ENCODE measurements around the gene PRR20C. TPM values are rescaled to one million over a fixed set of nuclear protein-coding genes. Genes with fewer than 3 reads are reported as not detected.
"Not testable (repeated sequence)": the region's sequence is repeated elsewhere in the genome, so short reads cannot be mapped to it uniquely, and the experiment has no call there.

PRR20C gene
- not detected for total RNA-seq

DNA sequence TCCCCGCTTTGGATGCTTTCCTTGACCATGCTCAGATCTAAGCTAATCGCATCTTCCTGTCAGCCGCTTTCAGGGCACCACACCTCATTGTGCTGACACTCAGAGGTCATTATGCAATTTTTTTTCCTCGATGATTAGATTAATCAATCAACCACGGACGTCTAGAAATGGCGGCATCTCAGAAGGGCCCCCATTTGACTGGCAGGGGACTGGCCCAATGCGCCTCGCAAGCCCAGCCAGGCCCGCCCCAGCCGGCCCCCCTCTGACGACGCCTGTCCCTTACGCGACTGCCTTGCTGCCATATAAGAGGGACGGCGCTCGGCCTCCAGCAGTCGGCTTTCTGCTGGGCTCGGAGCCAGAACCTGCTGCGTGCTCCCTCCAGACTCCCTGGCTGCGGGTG is at the start of gene PRR20C:
Gene PRR20C, plus strand, starts transcription at position 301 of the 400 bp plus-strand sequence. CDS start 387 bp downstream, outside the sequence.
- DNase-seq (ENCODE audit: low spot score in 2 of 2); H3K36me3 Mint-ChIP-seq; H3K27ac Mint-ChIP-seq; ATAC-seq; H3K9me3 Mint-ChIP-seq: not testable (repeated sequence)

DNA sequence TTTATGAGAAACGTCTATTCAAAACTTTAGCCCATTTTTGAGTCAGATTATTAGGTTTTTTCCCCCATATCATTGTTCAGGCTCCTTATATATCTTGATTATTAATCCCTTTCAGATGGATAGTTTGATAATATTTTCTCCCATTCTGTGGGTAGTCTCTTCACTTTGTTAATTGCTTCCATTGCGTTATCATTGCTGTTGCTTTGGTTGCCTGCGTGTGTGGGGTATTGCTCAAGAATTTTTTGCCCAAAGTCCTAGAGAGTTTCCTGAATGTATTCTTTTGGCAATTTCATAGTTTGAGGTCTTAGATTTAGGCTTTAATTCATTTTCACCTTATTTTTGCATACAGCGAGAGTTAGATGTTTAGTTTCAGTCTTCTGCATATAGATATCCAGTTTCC is 38.9 kb upstream of the PRR20C start:
- Mint-ChIP-seq H3K9me3 (peaks cover 28 to 43% of the 10 kb centered on the region in 2 donors), H3K27ac (no peak overlapping the region), H3K36me3 (no peaks in the 10 kb centered on the region)
- DNase-seq (ENCODE audit: low spot score in 2 of 2) (no peak), ATAC-seq (no peak)

DNA sequence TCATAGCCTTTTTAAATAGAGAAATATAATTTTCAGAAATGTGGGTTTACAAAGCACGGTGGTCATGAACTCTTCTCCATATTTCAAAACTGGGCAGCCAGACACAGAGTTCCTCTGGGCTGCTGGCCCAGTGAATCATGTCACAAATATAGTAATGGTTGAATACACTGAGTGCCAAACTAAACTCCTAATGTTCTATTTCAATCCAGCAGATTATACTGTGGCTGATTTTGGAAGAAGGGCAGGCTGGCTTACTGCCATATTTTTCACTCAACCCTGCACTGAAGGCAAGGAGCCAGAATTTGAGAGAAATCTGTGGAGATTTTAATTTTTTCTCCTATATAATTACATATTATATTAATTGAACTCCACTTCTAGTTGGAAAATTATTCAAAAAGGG is 30.2 kb upstream of the PRR20C start:
- ATAC-seq: no peak
- H3K9me3 Mint-ChIP-seq: peaks cover 2 to 5% of the 10 kb centered on the region in 2 donors
- no peak overlapping the region for H3K27ac Mint-ChIP-seq
- DNase-seq (ENCODE audit: low spot score in 2 of 2): no peak
- no peaks in the 10 kb centered on the region for H3K36me3 Mint-ChIP-seq

DNA sequence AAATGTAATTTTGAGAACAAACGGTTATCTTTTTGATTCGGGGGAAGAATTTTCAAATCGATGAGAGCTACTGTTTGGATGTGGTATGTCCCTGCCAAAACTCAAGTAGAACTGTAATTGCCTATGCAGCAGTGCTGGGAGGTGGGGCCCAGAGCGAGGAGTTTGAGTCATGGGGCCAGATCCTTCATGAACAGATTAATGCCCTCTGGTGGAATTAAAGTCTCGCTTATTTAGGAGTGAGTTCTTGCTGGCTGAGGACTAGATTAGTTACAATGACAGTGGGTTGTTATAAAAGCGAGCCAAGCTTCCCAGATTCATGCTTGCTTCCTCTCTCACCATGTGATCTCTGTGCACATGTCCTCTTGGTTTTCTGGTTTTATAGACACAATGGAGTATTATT is 25.0 kb upstream of the PRR20C start:
- H3K9me3 Mint-ChIP-seq: peaks cover 8 to 14% of the 10 kb centered on the region in 2 donors

DNA sequence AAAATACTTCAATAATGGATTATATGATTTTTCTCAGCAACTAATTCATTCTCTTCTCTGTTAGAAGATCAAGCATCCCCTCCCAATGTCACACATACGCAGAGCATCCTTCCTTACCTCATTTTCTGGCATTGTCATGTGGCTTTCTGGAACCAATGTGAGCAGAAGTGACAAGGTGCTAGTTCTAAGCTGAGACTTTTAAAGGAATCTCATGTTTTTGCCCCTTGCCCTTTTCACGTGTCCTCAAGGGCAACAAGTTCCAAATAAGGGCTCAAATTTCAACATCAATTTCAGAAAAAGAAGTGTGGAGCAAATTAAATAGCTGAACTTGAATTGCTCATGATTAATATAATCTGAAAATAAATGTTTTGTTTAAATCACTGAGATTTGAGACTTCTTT is 17.8 kb upstream of the PRR20C start:
- ATAC-seq (no peak), DNase-seq (ENCODE audit: low spot score in 2 of 2) (no peak)
- Mint-ChIP-seq H3K9me3 (peaks cover 9 to 11% of the 10 kb centered on the region in 2 donors), H3K27ac (no peak overlapping the region), H3K36me3 (no peaks in the 10 kb centered on the region)

More for the DNA sequence above, 25.0 kb upstream of the PRR20C start:
- ATAC-seq (no peak), DNase-seq (ENCODE audit: low spot score in 2 of 2) (no peak)
- no peaks in the 10 kb centered on the region for H3K36me3 Mint-ChIP-seq
- no peak overlapping the region for H3K27ac Mint-ChIP-seq

DNA sequence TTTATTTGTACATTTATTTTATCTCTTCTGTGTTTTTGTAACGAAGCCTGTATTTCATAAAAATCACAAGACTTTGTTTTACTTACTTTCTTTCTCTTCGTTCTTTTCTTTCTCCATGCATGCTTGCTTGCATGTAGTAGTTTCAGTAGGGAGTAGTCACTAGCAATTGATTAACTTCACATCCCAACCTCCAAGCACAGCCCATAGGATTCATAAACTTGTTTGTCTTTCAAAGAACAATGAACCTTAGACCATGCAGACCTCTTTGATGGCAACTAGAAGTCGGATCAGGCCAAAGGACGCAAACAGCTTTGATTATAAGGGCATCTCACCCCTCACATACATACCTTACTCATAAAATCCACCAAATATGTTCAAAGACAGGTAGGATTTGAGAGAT is 16.3 kb upstream of the PRR20C start:
- DNase-seq (ENCODE audit: low spot score in 2 of 2) (no peak), ATAC-seq (no peak)
- peaks cover 4 to 5% of the 10 kb centered on the region in 2 donors for H3K9me3 Mint-ChIP-seq
- no peak overlapping the region for H3K27ac Mint-ChIP-seq
- no peaks in the 10 kb centered on the region for H3K36me3 Mint-ChIP-seq

DNA sequence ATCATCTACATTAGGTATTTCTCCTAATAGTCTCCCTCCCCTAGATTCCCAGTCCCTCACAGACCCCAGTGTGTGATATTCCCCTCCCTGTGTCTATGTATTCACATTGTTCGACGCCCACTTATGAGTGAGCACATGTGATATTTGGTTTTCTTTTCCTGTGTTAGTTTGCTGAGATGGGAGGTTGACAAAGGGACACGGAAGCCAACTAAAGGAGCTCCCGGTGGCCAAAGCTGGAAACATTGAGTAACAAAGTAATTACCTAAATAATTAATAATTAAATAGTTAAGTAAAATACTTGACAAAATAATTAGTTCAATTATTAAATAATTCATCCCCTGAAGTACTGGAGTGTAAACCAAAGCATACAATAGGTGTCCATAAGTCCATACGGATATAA is 14.9 kb upstream of the PRR20C start:
- no peaks in the 10 kb centered on the region for H3K36me3 Mint-ChIP-seq

DNA sequence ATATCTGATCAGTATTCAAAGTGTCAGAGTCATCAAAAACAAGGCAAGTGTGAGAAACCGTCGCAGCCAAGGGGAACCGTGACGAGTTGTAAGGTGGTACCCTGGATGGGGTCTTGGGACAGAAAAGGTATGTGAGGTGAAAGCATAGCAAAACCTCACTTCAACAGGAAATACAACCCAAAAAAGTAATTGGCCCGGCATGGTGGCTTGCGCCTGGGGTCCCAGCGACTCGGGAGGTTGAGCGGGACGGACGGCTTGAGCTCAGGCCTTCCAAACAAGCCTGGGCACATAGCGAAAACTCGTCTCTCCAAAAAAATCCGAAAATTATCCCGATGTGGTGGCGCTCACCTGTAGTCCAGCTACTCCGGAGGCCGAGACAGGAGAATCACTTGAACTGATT is 14.1 kb upstream of the PRR20C start:
- H3K27ac Mint-ChIP-seq; H3K36me3 Mint-ChIP-seq; H3K9me3 Mint-ChIP-seq; ATAC-seq; DNase-seq (ENCODE audit: low spot score in 2 of 2): not testable (repeated sequence)

More for the DNA sequence above, 14.9 kb upstream of the PRR20C start:
- ATAC-seq (no peak), DNase-seq (ENCODE audit: low spot score in 2 of 2) (no peak)
- H3K9me3 Mint-ChIP-seq: peaks cover 0 to 4% of the 10 kb centered on the region in 2 donors
- H3K27ac Mint-ChIP-seq: no peak overlapping the region

DNA sequence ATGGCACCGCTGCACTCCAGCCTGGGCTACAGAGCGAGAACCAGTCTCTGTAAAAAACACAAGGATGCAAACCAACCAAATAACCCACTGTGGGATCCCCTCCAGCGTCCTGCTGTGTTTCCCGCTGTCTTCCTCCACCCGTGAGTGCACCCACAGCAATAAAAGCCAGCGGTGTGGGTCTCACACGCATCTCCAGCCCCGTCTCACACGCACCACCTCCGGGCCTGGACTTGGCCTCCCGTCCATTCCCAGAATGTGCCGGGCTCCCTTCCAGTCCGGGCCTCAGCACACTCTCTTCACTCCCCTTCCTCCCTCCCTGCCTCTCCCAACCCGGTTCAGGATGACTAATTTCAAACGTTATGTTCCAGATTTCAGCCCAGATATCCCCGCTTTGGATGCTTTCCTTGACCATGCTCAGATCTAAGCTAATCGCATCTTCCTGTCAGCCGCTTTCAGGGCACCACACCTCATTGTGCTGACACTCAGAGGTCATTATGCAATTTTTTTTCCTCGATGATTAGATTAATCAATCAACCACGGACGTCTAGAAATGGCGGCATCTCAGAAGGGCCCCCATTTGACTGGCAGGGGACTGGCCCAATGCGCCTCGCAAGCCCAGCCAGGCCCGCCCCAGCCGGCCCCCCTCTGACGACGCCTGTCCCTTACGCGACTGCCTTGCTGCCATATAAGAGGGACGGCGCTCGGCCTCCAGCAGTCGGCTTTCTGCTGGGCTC is 13.5 kb upstream of the PRR20C start, which contains the start of gene PRR20A:
Gene PRR20A, plus strand, starts transcription at position 684 of the 734 bp plus-strand sequence. CDS start 387 bp downstream, outside the sequence.
- H3K27ac Mint-ChIP-seq; ATAC-seq; H3K9me3 Mint-ChIP-seq; DNase-seq (ENCODE audit: low spot score in 2 of 2); H3K36me3 Mint-ChIP-seq: not testable (repeated sequence)

DNA sequence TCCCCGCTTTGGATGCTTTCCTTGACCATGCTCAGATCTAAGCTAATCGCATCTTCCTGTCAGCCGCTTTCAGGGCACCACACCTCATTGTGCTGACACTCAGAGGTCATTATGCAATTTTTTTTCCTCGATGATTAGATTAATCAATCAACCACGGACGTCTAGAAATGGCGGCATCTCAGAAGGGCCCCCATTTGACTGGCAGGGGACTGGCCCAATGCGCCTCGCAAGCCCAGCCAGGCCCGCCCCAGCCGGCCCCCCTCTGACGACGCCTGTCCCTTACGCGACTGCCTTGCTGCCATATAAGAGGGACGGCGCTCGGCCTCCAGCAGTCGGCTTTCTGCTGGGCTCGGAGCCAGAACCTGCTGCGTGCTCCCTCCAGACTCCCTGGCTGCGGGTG is 6.7 kb upstream of the PRR20C start, which contains the start of gene PRR20B:
Gene PRR20B, plus strand, starts transcription at position 301 of the 400 bp plus-strand sequence. CDS start 387 bp downstream, outside the sequence.
- not testable (repeated sequence) for H3K27ac Mint-ChIP-seq; DNase-seq (ENCODE audit: low spot score in 2 of 2); H3K36me3 Mint-ChIP-seq; H3K9me3 Mint-ChIP-seq; ATAC-seq

DNA sequence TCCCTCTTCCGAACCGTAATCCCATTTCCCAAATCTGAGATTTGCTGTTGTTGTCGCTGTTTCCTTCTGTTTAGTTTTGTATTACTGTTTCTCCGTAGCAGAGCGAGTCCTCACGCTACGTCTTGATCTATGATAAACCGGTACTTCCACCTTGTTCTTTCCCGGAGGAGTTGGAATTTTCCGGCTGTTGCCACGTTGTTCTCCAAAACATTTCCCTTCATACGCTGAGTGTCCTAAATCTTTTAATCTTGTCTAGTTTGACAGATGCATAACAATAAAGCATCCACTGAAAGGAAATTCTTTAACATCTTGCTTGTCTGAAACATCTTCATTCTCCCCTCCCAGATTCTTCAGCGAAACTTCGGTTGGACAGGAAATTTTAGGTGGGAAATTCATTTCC is 5.8 kb upstream of the PRR20C start:
- not testable (repeated sequence) for ATAC-seq; H3K27ac Mint-ChIP-seq; H3K9me3 Mint-ChIP-seq; DNase-seq (ENCODE audit: low spot score in 2 of 2); H3K36me3 Mint-ChIP-seq

DNA sequence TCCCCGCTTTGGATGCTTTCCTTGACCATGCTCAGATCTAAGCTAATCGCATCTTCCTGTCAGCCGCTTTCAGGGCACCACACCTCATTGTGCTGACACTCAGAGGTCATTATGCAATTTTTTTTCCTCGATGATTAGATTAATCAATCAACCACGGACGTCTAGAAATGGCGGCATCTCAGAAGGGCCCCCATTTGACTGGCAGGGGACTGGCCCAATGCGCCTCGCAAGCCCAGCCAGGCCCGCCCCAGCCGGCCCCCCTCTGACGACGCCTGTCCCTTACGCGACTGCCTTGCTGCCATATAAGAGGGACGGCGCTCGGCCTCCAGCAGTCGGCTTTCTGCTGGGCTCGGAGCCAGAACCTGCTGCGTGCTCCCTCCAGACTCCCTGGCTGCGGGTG is 6.5 kb downstream of the PRR20C start, which contains the start of gene PRR20D:
Gene PRR20D, plus strand, starts transcription at position 301 of the 400 bp plus-strand sequence. CDS start 387 bp downstream, outside the sequence.
- not testable (repeated sequence) for H3K36me3 Mint-ChIP-seq; H3K27ac Mint-ChIP-seq; H3K9me3 Mint-ChIP-seq; ATAC-seq; DNase-seq (ENCODE audit: low spot score in 2 of 2)

DNA sequence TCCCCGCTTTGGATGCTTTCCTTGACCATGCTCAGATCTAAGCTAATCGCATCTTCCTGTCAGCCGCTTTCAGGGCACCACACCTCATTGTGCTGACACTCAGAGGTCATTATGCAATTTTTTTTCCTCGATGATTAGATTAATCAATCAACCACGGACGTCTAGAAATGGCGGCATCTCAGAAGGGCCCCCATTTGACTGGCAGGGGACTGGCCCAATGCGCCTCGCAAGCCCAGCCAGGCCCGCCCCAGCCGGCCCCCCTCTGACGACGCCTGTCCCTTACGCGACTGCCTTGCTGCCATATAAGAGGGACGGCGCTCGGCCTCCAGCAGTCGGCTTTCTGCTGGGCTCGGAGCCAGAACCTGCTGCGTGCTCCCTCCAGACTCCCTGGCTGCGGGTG is 13.0 kb downstream of the PRR20C start, which contains the start of gene PRR20E:
Gene PRR20E, plus strand, starts transcription at position 301 of the 400 bp plus-strand sequence. CDS start 387 bp downstream, outside the sequence.
- DNase-seq (ENCODE audit: low spot score in 2 of 2); H3K9me3 Mint-ChIP-seq; H3K27ac Mint-ChIP-seq; ATAC-seq; H3K36me3 Mint-ChIP-seq: not testable (repeated sequence)

DNA sequence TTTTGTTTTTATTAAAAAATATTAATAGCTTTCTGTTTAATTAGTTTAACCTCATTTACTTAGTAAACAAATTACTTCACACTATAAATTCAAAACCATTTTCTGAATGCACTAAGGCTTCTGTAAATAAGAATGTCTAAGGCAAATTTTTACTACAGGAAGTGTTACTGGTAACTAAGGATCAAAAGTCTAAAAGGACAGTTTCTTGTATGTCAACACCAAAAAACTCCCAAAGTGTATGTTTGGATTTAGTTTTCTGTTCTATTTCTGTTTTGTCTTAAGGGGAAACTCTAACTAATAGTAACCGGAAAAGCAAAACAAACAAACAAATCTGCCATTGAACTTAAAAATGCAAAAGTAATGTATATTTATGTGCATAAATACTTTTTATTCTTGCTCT is 37.8 kb downstream of the PRR20C start:
- no peak for DNase-seq (ENCODE audit: low spot score in 2 of 2)
- H3K36me3 Mint-ChIP-seq: no peaks in the 10 kb centered on the region
- H3K27ac Mint-ChIP-seq: no peak overlapping the region
- peaks cover 0 to 3% of the 10 kb centered on the region in 2 donors for H3K9me3 Mint-ChIP-seq
- no peak for ATAC-seq

Measured in activated naive CD4-positive, alpha-beta T cell treated with anti-CD3 and anti-CD28 coated beads, Interleukin-2, amount 50 U/mL, for 72 hours (primary cell).